Activated gamma-delta T cell (primary cell): ENCODE data around the gene TMEM131.
"Not testable (repeated sequence)": the region's sequence is repeated elsewhere in the genome, so short reads cannot be mapped to it uniquely, and the experiment has no call there.

ENCODE experiments used
- DNase-seq: peaks from one replicate; lab custom pipeline; 2025; lab: John Stamatoyannopoulos, UW

The TMEM131 gene

DNA sequence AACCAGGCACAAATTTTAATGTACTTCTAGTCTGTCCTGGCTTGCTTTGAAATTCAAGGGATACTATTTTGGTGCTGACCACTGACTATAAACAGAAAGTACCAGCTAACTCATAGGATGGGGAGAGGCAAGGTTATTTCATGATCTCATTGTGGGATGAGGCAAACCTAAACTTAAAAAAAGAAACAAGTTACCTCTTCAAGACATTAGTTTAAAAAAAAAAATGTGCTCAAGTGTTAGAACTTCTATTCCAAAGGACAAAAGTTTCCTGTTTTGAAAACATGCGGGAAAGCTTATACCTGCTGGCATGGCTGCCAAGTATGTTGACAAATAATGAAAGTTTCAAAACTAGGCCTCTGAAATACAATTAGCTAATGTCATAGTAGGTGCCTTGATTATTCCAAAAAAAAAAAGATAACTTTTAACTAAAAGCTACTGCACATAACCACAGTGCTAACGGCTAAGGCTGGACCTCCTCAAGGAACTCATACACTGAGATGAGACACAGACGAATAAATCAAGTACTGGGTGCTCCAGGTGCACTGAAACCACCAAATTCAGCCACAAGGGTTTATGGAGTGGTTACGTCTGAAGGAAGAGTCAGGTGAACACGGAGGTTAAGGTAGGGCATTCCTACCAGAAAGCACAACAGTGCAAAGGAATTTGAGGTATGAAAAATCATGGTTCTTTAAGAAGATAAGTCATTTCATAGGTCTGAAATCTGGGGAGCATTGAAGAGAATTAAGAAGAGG is 38.1 kb downstream of the TMEM131 start:
- DNase-seq, result no peak

DNA sequence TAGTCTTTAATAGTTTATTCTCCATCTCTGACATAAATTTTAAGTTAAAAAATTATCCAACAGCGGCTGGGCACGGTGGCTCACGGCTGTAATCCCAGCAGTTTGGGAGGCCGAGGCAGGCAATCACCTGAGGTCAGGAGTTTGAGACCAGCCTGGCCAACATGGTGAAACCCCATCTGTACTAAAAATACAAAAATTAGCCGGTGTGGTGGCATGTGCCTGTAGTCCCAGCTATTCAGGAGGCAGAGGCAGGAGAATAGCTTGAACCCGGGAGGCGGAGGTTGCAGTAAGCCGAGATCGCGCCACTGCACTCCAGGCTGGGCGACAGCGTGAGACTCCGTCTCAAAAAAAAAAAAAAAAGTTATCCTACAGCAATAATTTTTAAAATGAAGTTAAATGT is 39.0 kb downstream of the TMEM131 start:
- not testable (repeated sequence) for DNase-seq

DNA sequence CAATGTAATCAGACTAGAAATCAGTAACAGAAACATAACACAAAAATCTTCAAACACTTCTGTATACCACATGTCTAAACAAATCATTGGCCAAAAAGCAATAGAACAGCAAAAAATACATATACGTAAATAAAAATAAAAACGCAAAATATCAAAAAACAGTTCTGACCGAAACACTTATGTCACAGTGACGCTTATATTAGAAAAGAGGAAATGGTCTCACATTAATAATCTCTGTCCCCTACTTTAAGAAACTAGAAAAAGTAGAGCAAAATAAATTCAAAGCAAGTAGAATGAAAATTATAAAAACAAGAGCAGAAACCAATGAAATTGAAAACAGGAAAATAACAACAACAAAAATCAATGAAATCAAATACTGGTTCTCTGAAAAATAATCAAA is 41.9 kb downstream of the TMEM131 start:
- no peak for DNase-seq

DNA sequence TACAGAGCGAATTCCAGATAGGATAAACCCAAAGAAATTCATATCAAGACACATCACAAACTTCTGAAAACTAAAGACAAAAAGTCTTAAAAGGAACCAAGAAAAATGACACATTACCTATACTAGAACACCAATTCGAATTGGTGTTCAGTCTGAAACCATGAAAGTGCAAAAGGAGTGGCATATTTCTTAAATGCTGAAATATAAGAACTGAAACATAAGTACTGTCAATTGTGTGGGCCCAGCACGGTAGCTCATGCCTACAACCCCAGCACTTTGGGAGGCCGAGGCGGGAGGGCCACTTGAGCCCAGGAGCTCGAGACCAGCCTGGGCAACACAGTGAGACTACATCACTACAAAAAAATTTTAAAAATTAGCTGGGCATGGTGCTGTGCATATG is 43.4 kb downstream of the TMEM131 start:
- no peak for DNase-seq

DNA sequence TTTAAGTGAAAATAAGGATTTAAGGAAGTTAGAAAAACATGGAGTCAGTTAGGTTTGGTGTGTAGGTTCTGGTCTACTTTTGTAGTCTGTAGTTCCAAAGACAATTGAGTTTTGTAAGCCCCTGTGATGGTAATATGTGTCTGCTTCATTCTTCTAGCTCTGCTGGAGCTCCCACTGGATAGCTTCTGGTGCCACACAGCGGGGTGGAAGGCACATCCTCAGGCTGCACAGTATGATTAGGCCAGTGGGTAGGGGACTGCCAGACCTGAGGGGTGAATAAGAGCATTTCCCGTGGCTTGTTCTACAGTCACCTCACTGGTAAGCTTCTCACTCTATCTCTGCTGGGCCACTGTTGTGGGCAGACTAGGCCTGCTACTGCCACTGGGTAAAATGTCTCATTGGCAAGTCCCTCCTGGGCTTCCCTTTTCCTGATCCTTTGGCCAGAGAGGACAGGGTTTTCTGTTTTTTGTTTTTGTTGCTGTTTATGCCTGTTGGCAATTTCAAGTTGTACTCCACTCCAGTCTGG is 44.5 kb downstream of the TMEM131 start:
- no peak for DNase-seq

DNA sequence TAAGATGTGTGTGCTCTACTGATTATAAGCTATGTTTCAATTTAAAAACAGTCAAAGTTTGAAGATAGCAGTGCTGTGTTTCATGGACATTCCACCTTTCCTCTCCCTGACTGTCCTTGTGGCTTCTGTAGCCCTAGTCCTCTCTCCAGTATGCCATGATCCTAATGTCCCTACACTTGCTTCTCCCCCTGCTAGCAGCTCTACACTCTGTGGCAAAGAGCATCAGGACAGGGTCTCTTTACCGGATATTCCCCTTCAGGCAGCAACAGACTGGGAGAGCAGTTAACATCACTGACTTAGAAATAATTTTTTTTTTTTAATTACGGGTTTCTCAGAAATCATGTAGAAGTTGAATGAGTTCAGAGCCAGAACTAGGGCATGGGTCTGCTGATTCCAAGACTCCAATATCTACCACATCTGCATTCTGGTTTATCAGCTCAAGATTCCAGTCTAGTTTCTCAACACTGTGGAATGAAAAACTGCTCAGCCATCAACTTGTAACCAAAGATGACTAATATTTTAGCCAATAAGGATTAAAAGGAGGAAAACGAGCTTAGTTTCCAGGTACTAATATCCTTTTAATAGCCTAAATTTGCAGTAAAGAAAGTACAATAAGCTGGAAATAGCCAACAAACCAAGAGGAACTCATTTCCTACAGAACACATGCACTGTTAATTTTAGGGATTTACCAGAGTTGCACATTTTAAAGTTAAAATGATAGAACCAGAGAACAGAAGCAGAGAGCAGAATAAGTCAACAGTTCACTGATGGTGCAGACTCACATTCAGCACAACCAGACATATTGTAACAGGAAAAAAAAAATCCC is 45.2 kb downstream of the TMEM131 start:
- DNase-seq, result no peak

DNA sequence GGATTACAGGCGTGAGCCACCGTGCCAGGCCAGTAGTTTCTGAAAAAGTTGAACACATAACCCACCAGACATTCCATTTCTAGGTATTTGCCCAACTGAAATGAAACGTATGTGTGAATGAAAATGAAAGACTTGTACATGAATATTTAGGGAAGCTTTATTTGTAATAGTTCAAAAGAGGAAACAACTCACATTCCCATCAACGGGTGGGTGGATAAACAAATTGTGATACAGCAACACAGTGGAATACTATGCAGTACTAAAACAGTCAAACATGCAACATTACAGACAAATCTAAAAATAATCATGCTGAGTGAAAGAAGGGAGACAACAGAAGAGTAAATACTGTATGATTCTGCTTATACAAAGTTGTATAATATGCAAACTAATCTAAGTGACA is 46.8 kb downstream of the TMEM131 start:
- no peak for DNase-seq

DNA sequence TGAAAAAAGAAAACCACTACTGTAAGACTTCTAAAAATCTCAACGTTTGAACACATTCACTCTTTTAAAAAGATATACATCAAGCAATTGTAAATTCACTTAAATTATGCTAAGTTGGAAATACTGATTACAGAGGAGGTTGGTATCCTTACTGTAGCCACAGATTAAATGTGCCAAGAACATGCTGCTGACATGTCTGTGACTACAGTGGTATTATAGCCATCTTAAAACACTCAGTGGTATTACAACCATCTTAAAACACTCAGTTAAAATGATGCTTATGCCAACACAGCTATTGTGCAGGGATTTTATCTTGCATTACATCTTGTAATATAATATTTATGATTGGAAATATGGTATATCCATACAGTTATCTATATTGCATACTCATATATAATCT is 50.0 kb downstream of the TMEM131 start:
- DNase-seq, result no peak

DNA sequence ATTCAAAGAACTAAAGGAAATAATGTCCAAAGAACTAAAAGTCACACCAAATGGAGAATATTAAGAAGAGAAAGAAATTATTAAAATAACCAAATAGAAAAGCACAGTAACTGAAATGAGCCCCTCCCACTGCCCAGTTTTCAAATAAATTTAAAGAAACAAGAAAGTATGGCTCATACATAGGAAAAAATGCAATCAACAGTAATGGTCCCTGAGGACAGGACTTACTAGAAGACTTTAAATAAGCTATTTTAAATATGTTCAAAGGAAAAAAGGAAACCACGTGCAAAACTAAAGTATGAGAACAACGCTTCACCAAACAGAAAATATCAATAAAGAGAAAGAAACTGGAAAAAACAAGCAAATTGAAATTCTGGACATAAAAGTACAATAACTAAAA is 58.9 kb downstream of the TMEM131 start:
- no peak for DNase-seq

DNA sequence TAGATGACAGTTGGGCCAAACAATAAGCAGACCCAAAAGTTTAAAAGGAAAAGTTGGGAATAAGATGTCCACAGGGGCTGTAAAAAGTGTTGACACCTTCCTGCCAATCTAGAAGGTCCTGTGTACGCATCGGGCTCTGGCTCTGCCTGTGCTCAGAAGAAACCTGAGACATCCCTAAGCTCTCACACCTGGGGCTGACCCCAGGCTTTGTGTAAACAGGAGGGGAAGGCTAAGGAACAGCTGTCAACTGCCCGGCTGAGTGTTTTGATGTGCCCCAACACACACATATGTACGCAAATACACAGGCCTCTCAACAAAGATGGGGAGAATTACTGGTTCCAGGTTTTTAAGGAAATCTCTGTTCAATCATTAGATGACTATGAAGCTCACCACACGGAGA is 59.5 kb downstream of the TMEM131 start:
- no peak for DNase-seq

DNA sequence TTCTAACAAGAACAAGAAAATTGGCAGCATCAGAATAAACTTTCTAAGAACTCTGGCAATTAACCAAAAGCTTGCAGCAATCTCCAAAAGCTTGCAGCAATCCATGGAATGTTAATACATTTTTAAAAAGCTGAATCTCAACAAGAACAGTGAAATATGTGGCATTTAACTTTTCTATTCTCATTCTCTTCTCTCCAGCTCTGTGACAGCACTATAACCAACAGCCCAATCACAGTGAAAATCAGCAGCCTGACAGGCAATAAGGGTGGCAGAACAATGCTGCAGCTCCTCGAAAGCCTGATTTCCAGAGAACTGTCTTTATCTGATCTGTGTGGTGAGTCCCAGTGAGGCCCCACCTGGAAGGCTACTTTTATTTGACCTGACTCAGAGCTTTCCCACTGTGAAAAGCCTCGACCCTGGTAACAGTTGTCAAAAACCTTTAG is 60.0 kb downstream of the TMEM131 start:
- DNase-seq, result no peak

DNA sequence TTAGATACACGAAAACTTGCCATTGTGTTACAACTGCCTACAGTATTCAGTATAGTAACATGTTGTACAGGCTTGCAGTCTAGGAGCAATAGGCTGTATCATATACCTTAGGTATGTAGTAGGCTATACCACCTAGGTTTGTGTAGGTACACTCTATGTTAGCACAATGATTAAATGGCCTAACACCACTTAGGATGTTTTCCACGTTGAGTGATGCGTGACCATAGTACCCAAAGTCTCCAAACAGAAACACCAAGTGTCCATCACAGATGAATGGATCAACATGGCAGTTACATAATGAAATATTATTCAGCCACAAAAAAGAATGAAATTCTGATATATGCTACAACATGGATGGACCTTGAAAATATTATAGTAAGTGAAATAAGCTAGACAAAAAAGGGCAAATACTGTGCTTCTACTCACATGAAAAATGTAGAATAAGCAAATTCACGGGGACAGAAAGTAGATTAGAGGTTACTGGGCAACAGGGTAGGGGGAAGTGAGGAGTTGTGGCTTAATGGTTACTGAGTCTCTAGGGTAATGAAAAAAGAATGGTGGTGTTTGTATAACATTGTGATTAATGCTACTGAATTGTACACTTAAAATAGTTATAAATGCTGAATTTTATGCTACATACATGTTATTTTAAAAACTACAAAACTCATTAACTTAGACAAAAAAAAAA is 62.6 kb downstream of the TMEM131 start:
- no peak for DNase-seq

DNA sequence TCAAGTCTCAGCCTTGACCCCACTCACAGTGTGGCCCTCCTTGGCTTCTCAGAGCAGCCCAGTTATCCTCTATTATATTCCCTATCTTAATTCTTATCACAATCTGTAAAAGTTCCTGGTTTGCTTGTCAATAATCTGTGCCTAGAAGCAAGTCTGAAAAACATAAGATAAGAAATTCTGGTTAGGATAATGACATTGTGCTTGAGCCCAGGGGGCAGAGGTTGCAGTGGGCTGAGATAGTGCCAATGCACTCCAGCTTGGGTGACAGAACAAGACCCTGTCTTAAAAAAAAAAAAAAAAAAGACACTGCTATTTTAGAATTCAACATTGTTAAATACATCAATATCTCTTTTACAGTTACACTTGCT is 63.9 kb downstream of the TMEM131 start:
- DNase-seq, result no peak

DNA sequence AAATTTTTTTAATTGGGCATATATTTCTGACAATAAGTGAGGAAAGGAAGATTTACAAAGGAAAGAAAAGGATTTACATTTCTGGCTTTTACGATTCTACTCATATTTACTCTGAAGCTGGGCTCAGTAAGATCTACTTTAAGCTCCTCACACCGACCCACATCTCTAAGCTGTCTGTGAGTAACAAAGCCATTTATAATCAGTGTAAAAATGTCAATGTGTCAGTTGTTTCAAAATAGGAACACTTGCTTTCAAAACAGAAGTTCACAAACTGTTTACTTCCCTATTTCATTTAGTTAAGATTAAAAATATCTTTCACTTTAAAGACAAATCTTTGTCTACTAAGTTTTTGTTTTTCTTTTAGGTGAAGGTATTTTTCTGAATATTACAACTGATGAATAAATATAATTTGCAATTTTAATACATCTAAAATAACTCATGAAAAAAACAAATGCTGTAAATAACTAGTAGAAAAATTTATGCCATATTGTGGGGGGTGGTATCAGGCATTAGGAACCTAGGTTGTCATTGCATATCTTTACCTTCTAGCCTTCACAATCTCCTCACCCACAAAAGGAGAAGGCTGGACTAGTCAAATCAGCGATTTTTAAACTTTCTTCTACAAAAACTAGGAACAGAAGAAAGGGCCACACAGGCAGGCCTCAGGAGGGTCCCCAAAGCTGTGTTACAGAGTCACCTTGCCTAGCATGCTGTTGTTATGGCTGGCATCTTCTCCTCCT is 64.5 kb downstream of the TMEM131 start:
- DNase-seq, result no peak

DNA sequence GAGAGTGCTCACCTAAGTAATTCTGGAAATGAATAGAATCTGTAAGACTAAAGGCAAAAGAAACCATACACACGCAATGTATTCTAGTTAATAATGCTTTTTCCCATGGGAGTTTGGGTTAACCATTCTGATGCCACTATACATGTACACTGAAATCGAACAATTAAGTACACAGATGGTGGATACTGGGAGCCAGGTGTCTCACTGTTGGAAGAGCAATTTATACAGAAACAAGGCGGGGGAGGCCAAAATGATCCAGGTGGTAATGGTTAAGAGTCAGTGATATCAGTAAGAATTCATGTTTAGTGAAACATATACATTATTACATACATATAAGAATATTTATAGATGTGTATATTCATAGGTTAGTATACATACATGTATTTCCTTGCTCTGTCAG is 67.2 kb downstream of the TMEM131 start:
- DNase-seq, result no peak

DNA sequence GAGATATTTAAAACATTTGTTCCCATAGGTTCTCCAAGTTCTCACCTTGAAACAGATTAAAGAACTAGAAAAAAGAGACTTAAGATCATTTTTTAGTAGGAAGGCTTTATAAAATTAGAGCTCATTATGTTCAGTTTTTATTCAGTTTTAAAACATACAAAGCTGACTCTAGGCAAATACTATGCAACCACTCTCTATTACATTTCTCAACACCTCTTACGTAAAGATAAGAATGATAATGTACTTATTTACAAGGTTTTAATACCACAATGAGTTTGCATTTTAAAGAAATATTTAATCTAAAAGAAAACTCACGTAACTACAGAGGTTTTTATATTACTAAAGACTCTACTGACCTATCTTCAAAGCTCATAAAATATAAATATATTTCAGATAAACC is 68.8 kb downstream of the TMEM131 start:
- DNase-seq, result no peak

DNA sequence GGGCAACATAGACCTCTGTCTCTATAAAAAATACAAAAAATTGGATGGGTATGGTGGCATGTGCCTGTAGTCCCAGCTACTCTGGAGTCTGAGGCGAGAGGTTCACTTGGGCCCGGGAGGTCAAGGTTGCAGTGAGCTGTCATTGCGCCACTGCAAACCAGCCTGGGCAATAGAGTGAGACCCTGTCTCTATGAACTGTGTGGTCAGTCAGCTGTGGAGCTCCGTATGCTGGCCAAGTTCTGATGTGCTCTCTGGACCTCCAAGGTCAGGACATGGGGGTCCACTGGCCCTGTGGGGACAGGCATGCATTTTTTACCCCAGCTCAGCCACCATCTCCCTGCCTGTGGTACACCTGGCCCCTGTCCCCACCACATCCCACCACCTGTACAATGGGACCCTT is 71.6 kb downstream of the TMEM131 start:
- DNase-seq, result no peak

DNA sequence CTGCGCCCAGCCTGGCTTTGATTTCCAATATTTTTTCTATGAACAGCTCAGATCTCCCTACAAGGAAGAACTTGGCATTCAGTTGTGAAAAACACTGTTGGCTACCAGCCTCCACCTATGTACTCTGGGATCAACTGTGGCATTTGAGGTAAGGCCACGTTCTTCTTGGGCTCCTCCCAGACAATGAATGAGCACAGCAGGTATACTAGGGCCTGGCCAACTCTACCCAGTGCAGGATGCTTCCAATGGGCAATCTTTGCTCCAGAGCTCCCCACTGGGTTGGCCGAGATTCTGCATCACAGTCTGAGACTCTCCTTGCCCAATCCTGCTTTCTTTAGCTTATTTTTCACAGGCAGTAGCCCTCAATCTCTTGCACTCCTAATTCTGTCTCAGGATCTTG is 75.9 kb downstream of the TMEM131 start:
- no peak for DNase-seq

DNA sequence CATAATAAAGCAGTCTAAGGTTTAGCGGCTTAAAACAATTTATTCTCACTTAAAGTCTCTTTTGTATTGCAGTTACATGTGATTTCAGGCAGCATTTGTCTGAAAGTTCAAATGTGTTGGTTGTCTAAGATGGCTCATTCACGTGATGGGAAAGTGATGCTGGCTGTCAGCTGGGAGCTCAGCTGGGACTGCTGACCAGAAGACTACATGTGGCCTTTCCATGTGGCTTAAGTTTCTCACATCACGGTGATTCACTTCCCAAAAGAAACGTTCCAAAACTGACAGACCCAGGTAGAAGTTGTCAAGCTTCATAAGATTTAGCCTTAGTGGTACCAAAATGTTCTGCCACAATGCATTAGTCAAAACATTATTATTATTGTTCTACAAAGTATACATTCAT is 76.9 kb downstream of the TMEM131 start:
- no peak for DNase-seq

DNA sequence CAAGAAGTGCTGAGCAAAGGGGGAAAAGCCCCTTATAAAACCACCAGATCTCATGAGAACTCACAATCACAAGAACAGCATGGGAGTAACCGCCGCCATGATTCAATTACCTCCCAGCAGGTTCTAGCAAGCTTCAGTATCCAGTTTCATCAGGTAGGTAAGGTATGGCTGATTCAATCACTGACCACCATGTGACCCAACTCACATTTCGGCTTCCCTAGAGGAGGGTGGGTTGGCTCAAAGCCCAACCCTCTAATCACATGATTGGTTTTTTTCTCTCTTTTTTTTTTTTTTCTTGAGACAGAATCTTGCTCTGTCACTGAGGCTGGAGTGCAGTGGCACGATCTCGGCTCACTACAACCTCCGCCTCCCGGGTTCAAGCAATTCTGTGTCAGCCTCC is 78.1 kb downstream of the TMEM131 start:
- DNase-seq, result not testable (repeated sequence)

DNA sequence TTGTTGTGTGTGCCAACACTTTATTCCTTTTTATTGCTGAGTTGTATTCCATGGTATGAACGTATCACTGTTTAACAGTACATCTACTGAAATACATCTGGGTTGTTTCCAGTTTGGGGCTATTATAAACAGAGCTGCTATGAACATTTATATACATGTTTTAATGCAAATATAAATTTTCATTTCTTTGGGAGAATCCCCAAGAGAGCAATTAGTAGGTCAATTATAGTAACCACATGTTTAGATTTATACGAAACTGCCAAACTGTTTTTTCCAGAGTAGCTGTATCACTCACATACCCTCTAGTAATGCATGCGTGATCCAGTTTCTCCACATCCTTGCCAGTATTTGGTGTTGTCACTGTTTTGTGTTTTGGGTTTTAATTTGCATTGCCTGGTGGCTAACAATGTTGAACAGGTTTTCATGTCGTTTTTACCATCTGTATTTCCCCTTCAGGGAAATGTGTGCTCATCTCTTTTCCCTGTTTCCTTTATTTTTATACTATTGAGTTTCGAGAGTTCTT is 81.0 kb downstream of the TMEM131 start:
- DNase-seq, result no peak

DNA sequence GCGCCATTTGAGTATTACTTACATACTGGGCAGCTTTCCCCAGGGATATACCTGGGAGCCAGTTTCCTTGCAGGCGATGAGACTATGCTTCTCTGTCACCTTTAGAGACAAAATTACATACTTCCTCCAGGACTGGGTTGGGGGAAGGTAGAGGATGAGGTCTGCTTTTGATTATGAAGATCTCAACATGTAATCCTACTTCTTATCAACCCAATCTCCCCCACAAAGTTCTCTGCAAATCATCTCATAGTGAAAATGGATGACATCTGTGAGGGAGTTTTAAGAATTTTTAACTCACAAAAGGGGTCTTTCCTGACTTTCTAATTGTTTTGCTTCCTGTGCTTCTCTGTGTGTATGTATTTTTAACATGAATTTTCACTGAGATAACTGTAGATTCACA is 81.9 kb downstream of the TMEM131 start:
- DNase-seq, result no peak
